ENCODE data around the gene PUM1. TPM values are rescaled to one million over a fixed set of nuclear protein-coding genes. Genes with fewer than 3 reads are reported as not detected.

PUM1 gene
- total RNA-seq, 1 donor from 2014 or later: 121 TPM

DNA sequence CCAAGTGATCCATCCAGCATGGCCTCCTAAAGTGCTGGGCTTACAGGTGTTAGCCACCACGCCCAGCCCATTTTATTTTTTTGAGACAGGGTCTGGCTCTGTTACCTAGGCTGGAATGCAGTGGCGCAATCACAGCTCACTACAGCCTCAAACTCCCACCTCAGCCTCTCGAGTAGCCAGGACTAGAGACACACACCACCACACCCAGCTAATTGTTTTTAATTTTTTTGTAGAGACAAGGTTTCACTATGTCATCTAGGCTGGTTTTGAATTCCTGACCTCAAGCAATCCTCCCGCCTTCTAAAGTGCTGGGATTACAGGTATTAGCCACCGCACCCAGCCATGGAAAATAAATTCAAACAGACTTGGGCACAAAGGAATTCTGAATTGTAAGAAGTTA is 31.9 kb downstream of the PUM1 start:
- intact Hi-C loops (cut with micrococcal nuclease): loop anchor here (10.0 kb wide), 1 partner anchor 49 kb away; no protein-coding TSS in a partner anchor
- Mint-ChIP-seq H3K27ac (no peak overlapping the region), H3K4me1 (ENCODE audit: low read depth) (peaks cover 59% of the 10 kb centered on the region), H3K9me3 (no peaks in the 10 kb centered on the region), H3K4me3 (ENCODE audit: low read depth) (no peak overlapping the region), H3K36me3 (ENCODE audit: low read depth) (peaks cover 53% of the 10 kb centered on the region), H3K27me3 (ENCODE audit: low read depth) (no peaks in the 10 kb centered on the region)
- DNase-seq (ENCODE audit: low spot score): no peak

GRCh38 chr1:31032266-31032665 is 33.3 kb downstream of the PUM1 start:
- Mint-ChIP-seq H3K9me3 (no peaks in the 10 kb centered on the region), H3K36me3 (ENCODE audit: low read depth) (peaks cover 55% of the 10 kb centered on the region), H3K27ac (no peak overlapping the region), H3K4me3 (ENCODE audit: low read depth) (no peak overlapping the region), H3K4me1 (ENCODE audit: low read depth) (peaks cover 61% of the 10 kb centered on the region), H3K27me3 (ENCODE audit: low read depth) (no peaks in the 10 kb centered on the region)
- intact Hi-C loops (cut with micrococcal nuclease): loop anchor here (10.0 kb wide), 1 partner anchor 47 kb away; no protein-coding TSS in a partner anchor
- DNase-seq (ENCODE audit: low spot score): no peak

DNA sequence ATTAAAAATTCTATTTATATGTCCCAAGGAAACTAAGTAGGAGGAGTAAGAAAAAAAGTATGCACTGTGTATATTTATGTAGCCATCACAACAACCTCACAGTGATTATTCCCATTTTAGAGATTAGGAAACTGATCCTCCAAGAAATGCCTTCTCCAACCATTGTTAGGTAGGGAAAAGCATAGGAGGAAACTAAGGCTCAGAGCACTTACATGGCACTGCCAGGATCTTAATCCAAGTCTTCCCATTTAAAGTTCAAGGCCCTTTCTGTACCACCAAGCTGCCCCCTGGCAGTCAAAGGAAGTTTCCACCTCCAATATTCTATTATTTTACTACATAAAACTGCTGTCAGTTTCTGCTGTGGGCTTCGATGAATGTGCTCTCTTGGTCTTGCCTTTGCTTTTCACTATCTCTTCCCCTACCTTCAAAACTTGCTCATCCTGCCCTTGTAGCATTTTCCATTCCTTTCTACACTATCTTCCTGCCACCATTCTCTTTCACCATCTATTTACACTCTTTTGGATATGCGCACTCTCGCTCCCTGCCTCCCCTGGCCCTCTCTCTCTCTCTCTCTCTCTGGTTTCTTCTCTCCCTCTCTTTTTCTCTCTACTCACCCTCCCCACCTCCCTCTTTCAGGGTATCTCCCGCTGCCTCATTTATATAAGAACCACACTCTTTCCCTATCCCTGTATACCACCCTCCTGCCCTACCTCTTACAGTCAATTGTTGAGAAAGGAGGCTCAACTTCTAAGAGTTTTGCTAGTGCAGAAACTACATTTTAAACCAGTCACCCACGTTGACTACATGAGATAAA is 34.0 kb downstream of the PUM1 start:
- no peaks in the 10 kb centered on the region for H3K27me3 Mint-ChIP-seq (ENCODE audit: low read depth)
- peaks cover 51% of the 10 kb centered on the region for H3K36me3 Mint-ChIP-seq (ENCODE audit: low read depth)
- intact Hi-C loops (cut with micrococcal nuclease): loop anchor here (10.0 kb wide), 1 partner anchor 47 kb away; no protein-coding TSS in a partner anchor
- H3K4me3 Mint-ChIP-seq (ENCODE audit: low read depth): no peak overlapping the region
- peak overlapping the region; percentile 21 for H3K27ac Mint-ChIP-seq
- no peaks in the 10 kb centered on the region for H3K9me3 Mint-ChIP-seq
- DNase-seq (ENCODE audit: low spot score): no peak
- H3K4me1 Mint-ChIP-seq (ENCODE audit: low read depth): peaks cover 57% of the 10 kb centered on the region

DNA sequence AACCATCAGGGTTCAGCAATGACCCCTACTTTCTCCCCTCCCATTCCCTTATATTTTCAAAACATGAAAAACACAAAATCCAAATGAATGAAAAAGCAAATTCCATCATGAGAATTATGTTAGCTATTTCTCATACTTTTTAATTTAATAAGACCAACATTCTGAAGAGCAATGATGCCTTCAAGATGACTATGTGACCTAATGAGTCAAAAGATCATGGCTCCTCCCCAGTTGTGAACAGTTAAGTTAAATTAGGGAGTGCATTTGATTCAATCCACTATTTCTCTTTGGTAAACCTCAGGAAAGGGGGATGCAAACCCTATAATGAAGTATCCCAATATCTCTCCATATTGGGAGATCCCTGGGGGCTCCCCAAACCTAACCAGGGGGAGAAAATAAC is 36.5 kb downstream of the PUM1 start:
- H3K27ac Mint-ChIP-seq: peak overlapping the region; percentile 3
- intact Hi-C loops (cut with micrococcal nuclease): loop anchor here (5.0 kb wide), 1 partner anchor 33 kb away; no protein-coding TSS in a partner anchor
- H3K9me3 Mint-ChIP-seq: no peaks in the 10 kb centered on the region
- H3K27me3 Mint-ChIP-seq (ENCODE audit: low read depth): no peaks in the 10 kb centered on the region
- DNase-seq (ENCODE audit: low spot score): no peak
- H3K4me3 Mint-ChIP-seq (ENCODE audit: low read depth): no peak overlapping the region
- peaks cover 43% of the 10 kb centered on the region for H3K36me3 Mint-ChIP-seq (ENCODE audit: low read depth)
- peaks cover 55% of the 10 kb centered on the region for H3K4me1 Mint-ChIP-seq (ENCODE audit: low read depth)

GRCh38 chr1:31027693-31028526 is 37.6 kb downstream of the PUM1 start:
- peak overlapping the region; percentile 5 for H3K27ac Mint-ChIP-seq
- H3K9me3 Mint-ChIP-seq: no peaks in the 10 kb centered on the region
- H3K4me1 Mint-ChIP-seq (ENCODE audit: low read depth): peaks cover 54% of the 10 kb centered on the region
- no peaks in the 10 kb centered on the region for H3K27me3 Mint-ChIP-seq (ENCODE audit: low read depth)
- no peak for DNase-seq (ENCODE audit: low spot score)
- H3K4me3 Mint-ChIP-seq (ENCODE audit: low read depth): no peak overlapping the region
- peaks cover 48% of the 10 kb centered on the region for H3K36me3 Mint-ChIP-seq (ENCODE audit: low read depth)
- intact Hi-C loops (cut with micrococcal nuclease): loop anchor here (1.0 to 5.0 kb wide), 2 partner anchors 8 to 34 kb away; no protein-coding TSS in a partner anchor

DNA sequence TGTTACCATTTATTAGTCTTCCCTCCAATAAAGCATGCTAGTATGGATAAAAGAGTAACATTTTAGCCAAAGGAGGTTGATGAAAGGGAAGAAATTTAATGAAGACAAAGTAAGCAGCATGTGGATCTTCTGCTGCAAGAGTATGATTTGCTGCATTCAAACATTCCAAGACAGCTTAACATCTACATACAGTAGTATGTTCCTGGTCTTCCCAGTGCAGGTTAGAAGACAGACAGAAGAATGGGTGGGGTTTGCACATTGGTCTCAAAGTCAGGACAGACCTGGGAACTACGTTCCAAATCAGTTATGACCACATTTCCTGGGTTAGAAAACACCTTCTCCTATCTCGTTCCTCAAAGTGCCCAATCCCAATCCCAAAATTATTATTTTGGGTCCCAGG is 43.3 kb downstream of the PUM1 start:
- intact Hi-C loops (cut with micrococcal nuclease): no loop called here
- Mint-ChIP-seq H3K36me3 (ENCODE audit: low read depth) (peaks cover 52% of the 10 kb centered on the region), H3K9me3 (no peaks in the 10 kb centered on the region), H3K4me3 (ENCODE audit: low read depth) (no peak overlapping the region), H3K27ac (no peak overlapping the region), H3K4me1 (ENCODE audit: low read depth) (peaks cover 48% of the 10 kb centered on the region), H3K27me3 (ENCODE audit: low read depth) (no peaks in the 10 kb centered on the region)
- DNase-seq (ENCODE audit: low spot score): no peak

DNA sequence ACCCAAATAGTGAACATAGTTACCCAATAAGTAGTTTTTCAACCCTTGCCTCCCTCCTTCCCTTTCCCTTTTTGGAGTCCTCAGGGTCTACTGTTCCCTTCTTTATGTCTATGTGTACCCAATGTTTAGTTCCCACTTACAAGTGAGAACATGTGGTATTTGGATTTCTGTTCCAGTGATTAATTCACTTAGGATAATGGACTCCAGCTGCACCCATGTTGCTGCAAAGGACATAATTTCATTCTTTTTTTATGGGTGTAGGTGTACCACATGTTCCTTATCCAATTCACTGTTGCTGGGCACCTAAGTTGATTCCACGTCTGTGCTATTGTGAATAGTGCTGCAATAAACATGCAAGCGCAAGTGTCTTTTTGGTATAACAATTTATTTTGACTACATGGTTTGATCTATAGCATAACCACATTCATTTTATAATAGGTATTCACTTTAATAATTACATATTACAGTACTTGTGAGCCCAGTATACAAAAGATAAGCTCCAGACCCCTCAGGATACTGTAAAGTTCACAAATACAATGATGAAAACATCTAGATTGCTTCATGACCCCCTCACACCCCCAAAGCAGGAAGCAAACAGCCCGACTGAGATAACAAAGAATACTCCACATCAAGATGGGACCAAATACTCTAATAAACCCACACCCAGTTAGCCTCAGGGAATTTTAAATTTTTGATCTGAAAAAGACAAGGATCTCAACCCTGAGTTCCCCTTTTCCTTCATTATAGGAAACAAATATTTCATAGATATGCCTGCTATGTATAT is 45.3 kb downstream of the PUM1 start:
- DNase-seq (ENCODE audit: low spot score): no peak
- Mint-ChIP-seq H3K27ac (peak overlapping the region; percentile 44), H3K4me1 (ENCODE audit: low read depth) (peaks cover 45% of the 10 kb centered on the region), H3K36me3 (ENCODE audit: low read depth) (peaks cover 48% of the 10 kb centered on the region), H3K27me3 (ENCODE audit: low read depth) (no peaks in the 10 kb centered on the region), H3K4me3 (ENCODE audit: low read depth) (no peak overlapping the region), H3K9me3 (no peaks in the 10 kb centered on the region)
- intact Hi-C loops (cut with micrococcal nuclease): no loop called here

DNA sequence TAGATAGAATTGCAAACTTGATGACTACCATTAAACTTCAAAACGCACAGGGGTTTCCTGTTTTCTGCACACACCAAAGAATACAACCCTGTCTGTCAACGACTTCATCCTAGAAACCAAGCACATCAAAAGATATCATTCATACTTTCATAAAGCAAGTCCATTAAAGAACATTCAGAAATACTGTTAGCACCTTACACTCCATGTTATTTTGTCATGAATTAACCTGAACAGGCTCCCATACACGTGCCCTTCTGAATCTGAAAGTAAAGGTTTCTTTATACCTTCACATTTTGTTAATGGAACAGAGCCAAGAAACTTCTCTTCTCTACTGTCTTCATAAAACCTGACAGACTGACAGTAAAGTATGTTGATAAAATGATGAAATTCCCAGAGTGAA is 46.1 kb downstream of the PUM1 start:
- Mint-ChIP-seq H3K27me3 (ENCODE audit: low read depth) (no peaks in the 10 kb centered on the region), H3K4me1 (ENCODE audit: low read depth) (peaks cover 37% of the 10 kb centered on the region), H3K9me3 (no peaks in the 10 kb centered on the region), H3K36me3 (ENCODE audit: low read depth) (peaks cover 48% of the 10 kb centered on the region), H3K4me3 (ENCODE audit: low read depth) (no peak overlapping the region), H3K27ac (no peak overlapping the region)
- DNase-seq (ENCODE audit: low spot score): no peak
- intact Hi-C loops (cut with micrococcal nuclease): no loop called here

- Mint-ChIP-seq H3K4me1 (ENCODE audit: low read depth) (peaks cover 50% of the 10 kb centered on the region), H3K36me3 (ENCODE audit: low read depth) (peaks cover 38% of the 10 kb centered on the region), H3K4me3 (ENCODE audit: low read depth) (no peak overlapping the region), H3K27ac (no peak overlapping the region), H3K9me3 (no peaks in the 10 kb centered on the region), H3K27me3 (ENCODE audit: low read depth) (no peaks in the 10 kb centered on the region)
- no peak for DNase-seq (ENCODE audit: low spot score)
- intact Hi-C loops (cut with micrococcal nuclease): no loop called here
Observed at GRCh38 chr1:31016868-31017267, 48.6 kb downstream of the PUM1 start.

DNA sequence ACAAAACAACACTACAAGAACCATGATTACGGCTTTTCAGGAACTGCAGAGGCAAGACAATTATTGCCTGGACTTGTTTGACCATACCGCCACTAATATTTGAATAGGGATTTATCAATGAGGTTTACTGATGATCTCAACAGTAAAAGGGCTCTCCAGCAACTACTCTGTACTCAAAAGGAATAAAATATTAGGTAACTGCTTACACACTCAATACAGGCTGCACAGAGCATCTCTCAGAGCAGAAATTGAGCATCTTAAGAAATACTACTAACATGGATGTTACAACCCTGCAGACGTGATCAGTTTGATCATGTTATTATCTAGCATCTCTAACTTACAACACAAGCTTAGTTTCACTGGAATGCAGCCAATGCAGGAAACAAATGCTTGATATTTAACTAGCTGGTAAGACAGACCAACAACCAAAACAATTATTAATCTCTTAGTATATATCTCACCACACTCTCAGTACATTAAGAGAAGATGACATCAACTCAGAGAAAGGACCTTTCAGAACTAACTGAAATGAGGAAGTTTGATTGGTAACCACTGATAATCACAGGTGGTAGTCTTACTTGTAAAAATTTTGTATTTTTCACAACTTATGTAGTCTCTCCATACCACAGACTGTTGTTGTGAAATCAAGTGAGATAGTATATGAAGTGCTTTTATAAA is 52.2 kb downstream of the PUM1 start:
- H3K36me3 Mint-ChIP-seq (ENCODE audit: low read depth): peaks cover 35% of the 10 kb centered on the region
- intact Hi-C loops (cut with micrococcal nuclease): no loop called here
- H3K27me3 Mint-ChIP-seq (ENCODE audit: low read depth): no peaks in the 10 kb centered on the region
- peaks cover 54% of the 10 kb centered on the region for H3K4me1 Mint-ChIP-seq (ENCODE audit: low read depth)
- peak overlapping the region; percentile 62 for H3K27ac Mint-ChIP-seq
- H3K9me3 Mint-ChIP-seq: no peaks in the 10 kb centered on the region
- DNase-seq (ENCODE audit: low spot score): no peak
- no peak overlapping the region for H3K4me3 Mint-ChIP-seq (ENCODE audit: low read depth)

DNA sequence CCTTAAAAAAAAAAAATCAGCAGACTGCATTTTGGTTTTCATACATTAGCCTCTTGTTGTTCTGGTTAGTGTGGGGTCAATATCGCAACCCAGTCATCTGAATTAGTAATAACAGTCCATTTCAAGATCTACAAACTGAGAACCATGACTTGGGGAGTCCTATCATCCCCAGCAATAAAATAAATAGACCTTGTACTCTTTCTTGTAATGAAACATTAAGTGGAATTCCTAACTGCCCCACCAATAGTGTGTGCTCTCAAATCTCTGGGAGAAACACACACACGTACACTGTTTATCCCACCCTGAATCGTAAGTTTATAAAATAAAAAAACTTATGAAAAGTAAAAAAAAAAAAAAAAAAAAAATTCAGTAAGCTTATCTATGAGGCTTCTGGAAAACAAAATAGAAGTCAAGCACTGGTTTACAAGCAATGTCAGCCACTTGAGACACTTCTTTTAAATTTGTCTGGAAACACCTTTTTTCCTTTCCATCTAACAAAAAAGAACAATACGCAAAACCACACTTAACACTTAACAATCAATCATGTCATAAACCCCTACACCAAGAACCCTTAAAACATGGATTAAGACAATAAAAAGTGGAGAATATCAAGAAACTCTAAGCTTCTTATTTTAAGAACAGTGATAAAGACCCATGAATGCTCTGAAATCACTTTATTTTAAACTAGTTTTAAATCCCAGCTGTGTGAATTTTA is 53.1 kb downstream of the PUM1 start:
- DNase-seq (ENCODE audit: low spot score): no peak
- Mint-ChIP-seq H3K4me1 (ENCODE audit: low read depth) (peaks cover 59% of the 10 kb centered on the region), H3K9me3 (peaks cover 6% of the 10 kb centered on the region), H3K4me3 (ENCODE audit: low read depth) (no peak overlapping the region), H3K27ac (no peak overlapping the region), H3K36me3 (ENCODE audit: low read depth) (peaks cover 40% of the 10 kb centered on the region), H3K27me3 (ENCODE audit: low read depth) (no peaks in the 10 kb centered on the region)
- intact Hi-C loops (cut with micrococcal nuclease): no loop called here

Measured in activated T-helper 2 cell treated with anti-CD3 and anti-CD28 coated beads, Interferon-gamma antibody, Interleukin-2, Interleukin-4, amounts not matched to agents 10 μg/mL and 5 μg/mL and 100 μg/mL, durations not matched to agents 14 hours and 24 hours and 36 hours (primary cell).